Astrocyte (in vitro differentiated cells and primary cell): Measurements from ENCODE around the gene RAB37. TPM values are rescaled to one million over a fixed set of nuclear protein-coding genes. Genes with fewer than 3 reads are reported as not detected.
A peak's percentile ranks its signal among the peaks of the same experiment; 100 is the strongest.

ENCODE experiments used
- DNase-seq: peaks from one replicate; pipeline ENCODE4 v3.0.0-alpha.2; 2010; ENCODE audit warnings: low read depth
- FAIRE-seq: peaks from 2 replicates; lab custom pipeline; 2011; peaks lifted over from hg19 to GRCh38; lab: Jason Lieb, UNC
- H2AFZ ChIP-seq: 2 replicates; pipeline ENCODE4 v1.6.0; 2012; ENCODE audit warnings: low read depth, low read length, inconsistent platforms
- H3K27ac ChIP-seq: 2 replicates; pipeline ENCODE4 v1.5.1; 2011; ENCODE audit warnings: low read depth, low read length, inconsistent platforms
- H3K27me3 ChIP-seq: 2 replicates; pipeline ENCODE4 v1.6.0; 2011; ENCODE audit warnings: low read length, inconsistent platforms; ENCODE audit not compliant: insufficient read depth
- H3K36me3 ChIP-seq: 2 replicates; pipeline ENCODE4 v1.5.1; 2011; ENCODE audit warnings: low read length, inconsistent platforms; ENCODE audit not compliant: insufficient read depth
- H3K4me1 ChIP-seq: 2 replicates; pipeline ENCODE4 v1.5.1; 2011; ENCODE audit warnings: low read length, inconsistent platforms; ENCODE audit not compliant: insufficient read depth
- H3K4me2 ChIP-seq: 2 replicates; pipeline ENCODE4 v1.6.0; 2012; ENCODE audit warnings: low read length, inconsistent platforms
- H3K4me3 ChIP-seq: 2 replicates; pipeline ENCODE4 v1.5.1; 2011; ENCODE audit warnings: low read depth, mild to moderate bottlenecking, low read length, inconsistent platforms; ENCODE audit not compliant: insufficient read depth
- H3K79me2 ChIP-seq: 2 replicates; pipeline ENCODE4 v1.6.0; 2012; ENCODE audit warnings: mild to moderate bottlenecking, low read length, inconsistent platforms; ENCODE audit not compliant: insufficient read depth
- H3K9ac ChIP-seq: 2 replicates; pipeline ENCODE4 v1.6.0; 2012; ENCODE audit warnings: mild to moderate bottlenecking, low read length, inconsistent platforms
- H3K9me3 ChIP-seq: 2 replicates; pipeline ENCODE4 v1.5.1; 2012; ENCODE audit warnings: low read depth, mild to moderate bottlenecking, low read length, inconsistent platforms; ENCODE audit not compliant: insufficient read depth
- H4K20me1 ChIP-seq: 2 replicates; pipeline ENCODE4 v1.6.0; 2012; ENCODE audit warnings: low read length, inconsistent platforms; ENCODE audit not compliant: insufficient read depth
- H3K27ac Mint-ChIP-seq: one replicate; pipeline ENCODE4 v1.8.0; 2021; ENCODE audit warnings: mild to moderate bottlenecking, mixed read lengths; ENCODE audit not compliant: unreplicated experiment
- H3K27me3 Mint-ChIP-seq: one replicate; pipeline ENCODE4 v1.8.0; 2021; ENCODE audit warnings: low read depth, mixed read lengths; ENCODE audit not compliant: unreplicated experiment
- H3K36me3 Mint-ChIP-seq: one replicate; pipeline ENCODE4 v1.8.0; 2021; ENCODE audit warnings: low read depth, mixed read lengths; ENCODE audit not compliant: unreplicated experiment
- H3K4me1 Mint-ChIP-seq: one replicate; pipeline ENCODE4 v1.8.0; 2021; ENCODE audit warnings: low read depth, mixed read lengths; ENCODE audit not compliant: unreplicated experiment
- H3K4me3 Mint-ChIP-seq: one replicate; pipeline ENCODE4 v1.8.0; 2021; ENCODE audit warnings: mild to moderate bottlenecking, moderate library complexity, mixed read lengths; ENCODE audit not compliant: unreplicated experiment
- H3K9me3 Mint-ChIP-seq: one replicate; pipeline ENCODE4 v1.8.0; 2021; ENCODE audit warnings: mild to moderate bottlenecking, mixed read lengths; ENCODE audit not compliant: unreplicated experiment
- EZH2 ChIP-seq: IDR thresholded peaks from 2 replicates; pipeline ENCODE4 v1.6.1; 2012; ENCODE audit warnings: mild to moderate bottlenecking, low read length, inconsistent platforms; ENCODE audit not compliant: insufficient read depth
- total RNA-seq: library from RNA; stranded (reverse); gene quantifications from 2 replicates; pipeline ENCODE4 v1.2.1, GENCODE V29; 2021
- TF ChIP-seq, protein P1 (sequence below): IDR thresholded peaks from 2 replicates; pipeline ENCODE4 v1.5.1; 2011; ENCODE audit warnings: low read depth, mild to moderate bottlenecking, inconsistent platforms, low read length, moderate library complexity; ENCODE audit not compliant: insufficient read depth

RAB37 gene
- total RNA-seq, 1 donor from 2014 or later, result 0.77 TPM

DNA sequence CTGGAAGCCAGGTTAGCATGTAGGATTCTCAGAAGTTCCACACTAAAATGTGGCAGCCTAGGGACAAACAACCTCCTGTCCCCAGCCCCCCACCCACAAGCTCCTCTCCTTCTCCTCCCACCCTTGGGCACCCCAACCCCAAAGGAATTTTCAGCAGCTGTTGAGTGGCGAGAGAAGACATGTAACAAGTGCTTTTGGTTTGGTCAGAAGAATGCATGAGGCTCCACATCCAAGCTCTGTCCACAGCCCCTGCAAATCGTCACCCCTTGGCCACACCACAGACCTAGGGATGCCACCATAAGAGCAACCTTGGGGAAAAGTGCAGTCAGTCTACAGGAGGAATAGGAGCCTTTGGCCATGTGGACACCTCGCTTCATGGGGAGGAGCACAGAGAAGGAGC lies 11.9 kb upstream of the RAB37 start:
- Mint-ChIP-seq H3K27me3 (peaks cover 27% of the 10 kb centered on the region), H3K36me3 (no peaks in the 10 kb centered on the region), H3K4me1 (no peaks in the 10 kb centered on the region), H3K27ac (no peak overlapping the region), H3K9me3 (no peaks in the 10 kb centered on the region), H3K4me3 (no peak overlapping the region)
- no peak for TF ChIP-seq EZH2
- TF ChIP-seq, protein P1, sequence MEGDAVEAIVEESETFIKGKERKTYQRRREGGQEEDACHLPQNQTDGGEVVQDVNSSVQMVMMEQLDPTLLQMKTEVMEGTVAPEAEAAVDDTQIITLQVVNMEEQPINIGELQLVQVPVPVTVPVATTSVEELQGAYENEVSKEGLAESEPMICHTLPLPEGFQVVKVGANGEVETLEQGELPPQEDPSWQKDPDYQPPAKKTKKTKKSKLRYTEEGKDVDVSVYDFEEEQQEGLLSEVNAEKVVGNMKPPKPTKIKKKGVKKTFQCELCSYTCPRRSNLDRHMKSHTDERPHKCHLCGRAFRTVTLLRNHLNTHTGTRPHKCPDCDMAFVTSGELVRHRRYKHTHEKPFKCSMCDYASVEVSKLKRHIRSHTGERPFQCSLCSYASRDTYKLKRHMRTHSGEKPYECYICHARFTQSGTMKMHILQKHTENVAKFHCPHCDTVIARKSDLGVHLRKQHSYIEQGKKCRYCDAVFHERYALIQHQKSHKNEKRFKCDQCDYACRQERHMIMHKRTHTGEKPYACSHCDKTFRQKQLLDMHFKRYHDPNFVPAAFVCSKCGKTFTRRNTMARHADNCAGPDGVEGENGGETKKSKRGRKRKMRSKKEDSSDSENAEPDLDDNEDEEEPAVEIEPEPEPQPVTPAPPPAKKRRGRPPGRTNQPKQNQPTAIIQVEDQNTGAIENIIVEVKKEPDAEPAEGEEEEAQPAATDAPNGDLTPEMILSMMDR, result no peak
- Histone ChIP-seq H3K4me3 (no peak overlapping the region), H3K4me1 (no peaks in the 10 kb centered on the region), H3K27ac (no peak overlapping the region), H3K9me3 (peaks cover 11% of the 10 kb centered on the region), H3K4me2 (no peak overlapping the region), H3K27me3 (peaks cover 4% of the 10 kb centered on the region), H3K36me3 (no peaks in the 10 kb centered on the region), H2AFZ (no peak overlapping the region), H3K79me2 (no peaks in the 10 kb centered on the region), H3K9ac (no peak overlapping the region), H4K20me1 (no peaks in the 10 kb centered on the region)
- FAIRE-seq (no peak), DNase-seq (no peak)

DNA sequence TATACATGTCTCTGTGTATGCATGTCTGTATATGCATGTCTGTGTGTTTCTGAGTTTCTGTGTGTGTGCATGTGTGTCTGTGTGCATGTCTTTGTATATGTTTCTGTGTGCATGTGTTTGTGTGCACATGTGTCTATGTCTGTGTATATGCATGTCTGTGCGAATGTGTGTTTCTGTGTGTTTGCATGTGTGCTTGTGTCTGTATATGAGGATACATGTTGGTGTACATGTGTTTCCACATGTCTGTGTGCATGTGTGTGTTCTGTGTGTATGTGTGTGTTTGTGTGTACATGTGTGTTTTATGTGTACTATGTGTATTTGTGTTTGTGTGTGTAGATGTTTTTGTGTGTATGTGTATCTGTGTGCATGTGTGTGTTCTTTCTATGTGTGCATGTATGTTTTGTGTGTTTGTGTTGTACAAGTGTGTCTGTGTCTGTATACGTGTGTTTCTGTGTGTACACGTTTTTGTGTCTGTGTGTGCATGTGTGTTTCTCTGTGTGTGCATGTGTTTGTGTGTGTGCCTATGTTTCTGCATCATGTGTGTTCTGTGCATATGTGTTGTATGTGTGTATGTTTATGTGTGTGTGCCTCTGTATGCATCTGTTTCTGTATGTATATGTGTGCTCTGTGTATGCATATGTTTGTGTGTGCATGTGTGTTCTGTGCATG lies 8.9 kb upstream of the RAB37 start:
- no peak overlapping the region for H3K4me3 Mint-ChIP-seq
- Histone ChIP-seq H3K79me2 (no peaks in the 10 kb centered on the region), H3K9ac (no peak overlapping the region), H2AFZ (no peak overlapping the region), H3K9me3 (peaks cover 11% of the 10 kb centered on the region), H4K20me1 (no peaks in the 10 kb centered on the region), H3K4me2 (no peak overlapping the region), H3K36me3 (no peaks in the 10 kb centered on the region), H3K27ac (no peak overlapping the region), H3K4me3 (no peak overlapping the region), H3K27me3 (peaks cover 4% of the 10 kb centered on the region), H3K4me1 (no peaks in the 10 kb centered on the region)
- H3K4me1 Mint-ChIP-seq, result no peaks in the 10 kb centered on the region
- FAIRE-seq (no peak), DNase-seq (no peak)
- no peaks in the 10 kb centered on the region for H3K9me3 Mint-ChIP-seq
- no peak overlapping the region for H3K27ac Mint-ChIP-seq
- H3K36me3 Mint-ChIP-seq, result no peaks in the 10 kb centered on the region
- no peak for TF ChIP-seq EZH2
- TF ChIP-seq, protein P1, result no peak
- H3K27me3 Mint-ChIP-seq, result peaks cover 18% of the 10 kb centered on the region

DNA sequence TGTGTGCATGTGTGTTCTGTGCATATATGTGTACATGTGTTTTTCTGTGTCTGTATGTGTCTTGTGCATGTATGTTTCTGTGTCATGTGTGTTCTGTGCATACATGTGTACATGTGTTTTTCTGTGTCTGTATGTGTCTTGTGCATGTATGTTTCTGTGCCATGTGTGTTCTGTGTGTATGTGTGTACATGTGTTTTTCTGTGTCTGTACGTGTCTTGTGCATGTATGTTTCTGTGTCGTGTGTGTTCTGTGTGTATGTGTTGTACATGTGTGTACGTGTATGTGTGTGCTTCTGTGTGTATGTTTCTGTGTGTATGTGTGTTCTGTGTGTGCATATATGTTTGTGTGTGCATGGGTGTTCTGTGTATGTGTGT lies 8.4 kb upstream of the RAB37 start:
- H3K79me2 ChIP-seq, result no peaks in the 10 kb centered on the region
- peak; percentile 13 for FAIRE-seq
- no peaks in the 10 kb centered on the region for H3K4me1 ChIP-seq
- H3K4me3 ChIP-seq, result no peak overlapping the region
- no peaks in the 10 kb centered on the region for H3K36me3 Mint-ChIP-seq
- peaks cover 11% of the 10 kb centered on the region for H3K9me3 ChIP-seq
- H4K20me1 ChIP-seq, result no peaks in the 10 kb centered on the region
- H3K4me3 Mint-ChIP-seq, result no peak overlapping the region
- TF ChIP-seq, protein P1, result no peak
- no peak for TF ChIP-seq EZH2
- peaks cover 4% of the 10 kb centered on the region for H3K27me3 ChIP-seq
- H2AFZ ChIP-seq, result no peak overlapping the region
- no peaks in the 10 kb centered on the region for H3K4me1 Mint-ChIP-seq
- no peak overlapping the region for H3K27ac ChIP-seq
- H3K27me3 Mint-ChIP-seq, result peaks cover 18% of the 10 kb centered on the region
- no peak for DNase-seq
- no peak overlapping the region for H3K9ac ChIP-seq
- no peak overlapping the region for H3K4me2 ChIP-seq
- no peaks in the 10 kb centered on the region for H3K9me3 Mint-ChIP-seq
- H3K36me3 ChIP-seq, result no peaks in the 10 kb centered on the region
- H3K27ac Mint-ChIP-seq, result no peak overlapping the region
